ENCODE measurements around the gene JARID2.

Gene JARID2

DNA sequence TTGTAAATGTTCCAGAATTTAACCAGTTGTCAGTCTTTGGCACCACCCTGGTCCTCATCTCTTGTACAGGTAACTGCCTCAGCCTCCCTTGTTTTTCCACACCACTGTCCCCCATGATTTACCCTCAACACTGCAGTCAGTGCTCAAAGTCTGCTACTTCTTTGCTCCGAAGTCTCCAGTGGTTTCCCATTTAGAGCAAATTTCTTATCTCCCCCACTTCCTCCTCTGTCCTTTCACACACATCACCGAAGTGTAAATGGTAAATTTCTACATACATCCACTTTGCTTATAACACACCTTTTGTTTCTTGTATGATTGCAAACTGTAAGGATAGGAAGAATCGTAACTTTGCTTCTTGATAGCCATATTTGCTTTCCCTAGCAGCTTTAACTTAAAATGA is 115.3 kb downstream of the JARID2 start:
- peak in 1 of 2 experiments; percentile 2 for DNase-seq

GRCh38 chr6:15362274-15363160 is 116.6 kb downstream of the JARID2 start:
- peak; percentile 19 to 28 for DNase-seq

- no peak for DNase-seq
Observed at GRCh38 chr6:15363164-15363522, 117.3 kb downstream of the JARID2 start.

DNA sequence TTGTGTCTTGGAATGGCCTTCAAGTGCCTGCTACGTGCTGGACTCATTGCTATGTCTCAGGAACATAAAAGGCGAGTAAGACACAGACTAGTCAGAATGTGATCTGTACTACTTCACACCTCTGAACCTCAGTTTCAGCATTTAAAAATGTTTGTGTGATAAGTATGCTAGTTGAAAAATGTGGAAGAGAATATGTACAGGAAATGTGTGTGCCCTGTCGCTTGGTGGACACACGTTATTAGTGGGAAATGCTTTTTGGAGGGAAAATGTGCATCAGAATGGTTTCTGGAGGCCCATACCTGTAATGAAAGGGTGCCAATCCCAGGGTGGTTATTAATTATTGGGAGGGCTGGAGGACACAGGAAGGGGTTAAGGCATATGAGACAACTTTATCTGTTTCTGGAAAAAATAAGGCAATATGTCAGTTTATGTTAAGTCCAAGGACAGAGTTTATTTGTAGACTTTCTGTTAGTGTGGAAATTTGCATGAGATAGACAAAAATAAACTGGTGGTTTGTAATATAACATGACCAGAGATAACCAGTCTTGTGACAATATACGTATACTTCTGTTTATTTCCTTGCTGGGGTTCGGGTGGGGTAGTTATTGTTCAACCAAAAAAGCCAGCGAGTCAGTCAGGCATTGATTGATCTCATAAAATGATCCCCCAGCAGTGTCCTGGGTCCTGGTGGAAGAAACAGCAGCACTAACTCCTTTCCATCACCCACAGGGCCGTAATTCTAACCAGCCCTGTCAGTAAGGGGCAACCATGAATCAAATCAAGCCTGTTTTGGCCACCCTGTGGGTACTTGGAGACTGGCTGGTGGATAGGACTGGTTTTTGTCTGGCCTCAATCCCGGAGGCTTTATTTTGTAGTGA is 117.9 kb downstream of the JARID2 start:
- no peak for DNase-seq

DNA sequence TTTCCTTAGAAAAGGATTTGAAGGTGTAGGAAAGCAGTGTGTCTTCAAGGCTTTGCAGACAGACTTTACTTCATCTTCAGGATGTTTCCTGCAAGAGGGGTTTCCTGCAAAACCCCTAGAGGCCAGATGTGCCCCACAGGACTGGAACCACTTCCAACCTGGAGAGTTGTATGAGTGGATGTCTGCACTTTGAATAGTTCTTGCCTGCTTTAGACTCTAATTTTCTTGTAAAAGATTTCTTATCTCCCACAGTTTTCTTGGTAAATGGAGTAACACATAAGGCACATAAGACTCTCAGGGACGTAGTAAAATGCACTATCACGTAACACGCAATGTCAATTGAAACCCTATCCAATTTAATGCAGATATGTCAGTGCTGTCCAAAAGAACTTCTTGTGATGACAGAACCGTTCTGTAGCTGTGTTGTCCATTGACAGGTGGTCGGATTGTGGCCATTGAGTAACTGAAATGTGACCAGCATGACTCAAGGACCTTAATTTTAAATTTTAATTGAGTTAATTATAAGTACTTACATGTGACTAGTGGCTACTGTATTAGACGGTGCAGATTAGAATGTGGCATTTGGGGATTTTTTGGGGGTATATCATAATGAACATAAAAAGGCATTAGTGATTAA is 118.7 kb downstream of the JARID2 start:
- DNase-seq, result no peak

DNA sequence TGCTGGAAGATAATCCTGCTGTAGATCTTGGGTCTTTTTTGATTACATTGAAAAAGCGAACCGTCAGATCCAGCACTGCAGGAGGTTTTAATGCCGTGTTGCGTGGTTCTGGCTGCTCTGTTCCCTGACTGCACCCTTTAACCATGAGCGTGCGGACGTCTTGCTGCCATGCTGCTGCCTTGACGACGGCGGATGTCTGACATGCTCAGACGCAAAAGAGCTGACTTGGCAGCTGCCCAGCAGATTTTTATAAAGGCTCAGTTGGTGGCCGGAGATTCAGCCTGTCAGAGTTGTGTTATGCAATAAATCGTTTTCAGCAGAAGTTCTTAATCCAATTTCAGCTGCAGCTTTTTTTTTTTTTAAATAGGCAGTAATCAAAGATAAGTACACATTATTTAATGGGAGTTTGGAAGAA is 119.4 kb downstream of the JARID2 start:
- DNase-seq, result peak; percentile 72 to 88

- no peak for DNase-seq
Observed at GRCh38 chr6:15366003-15366535, 120.2 kb downstream of the JARID2 start.

GRCh38 chr6:15366879-15367278 is 121.0 kb downstream of the JARID2 start:
- DNase-seq, result no peak

DNA sequence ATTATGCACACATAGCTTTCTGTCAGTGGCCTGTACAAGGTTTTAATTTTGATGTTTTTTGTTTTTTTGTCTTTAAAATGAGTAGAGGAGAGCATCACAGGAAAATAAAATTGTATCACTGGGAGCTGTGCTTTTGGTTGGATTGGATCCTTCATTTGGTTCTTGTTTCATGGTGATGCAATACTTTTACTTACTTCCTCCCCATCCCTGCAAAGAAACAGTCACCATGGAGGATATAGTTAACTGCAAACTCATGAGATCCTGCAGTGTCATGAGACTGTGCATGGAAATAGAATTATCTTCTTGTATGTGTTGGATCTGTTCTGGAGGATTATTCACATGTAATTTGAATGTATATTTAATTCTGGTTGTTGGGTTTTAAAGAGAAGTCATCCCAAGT is 122.3 kb downstream of the JARID2 start:
- peak; percentile 46 to 66 for DNase-seq

GRCh38 chr6:15368873-15369272 is 123.0 kb downstream of the JARID2 start:
- no peak for DNase-seq

- DNase-seq, result no peak
Observed at GRCh38 chr6:15369838-15370237, 124.0 kb downstream of the JARID2 start.

GRCh38 chr6:15370733-15371671 is 125.1 kb downstream of the JARID2 start:
- DNase-seq, result no peak

DNA sequence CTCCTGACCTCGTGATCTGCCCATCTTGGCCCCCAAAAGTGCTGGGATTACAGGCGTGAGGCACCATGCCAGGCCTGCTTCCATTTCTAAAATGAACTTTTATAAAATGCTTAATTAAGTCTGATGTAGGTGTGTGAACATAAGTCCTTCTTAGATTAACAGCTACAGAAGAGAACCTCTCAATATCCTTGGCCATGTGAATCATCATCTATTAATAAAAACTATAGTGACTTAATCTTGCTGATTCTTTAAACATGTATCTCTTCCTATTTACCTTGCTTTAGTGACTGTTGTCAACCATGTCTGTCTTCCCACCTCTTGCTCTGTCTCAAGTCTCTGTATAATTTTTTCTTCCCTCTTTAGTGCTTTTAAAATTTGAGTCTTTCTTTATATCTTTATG is 127.1 kb downstream of the JARID2 start:
- no peak for DNase-seq

DNA sequence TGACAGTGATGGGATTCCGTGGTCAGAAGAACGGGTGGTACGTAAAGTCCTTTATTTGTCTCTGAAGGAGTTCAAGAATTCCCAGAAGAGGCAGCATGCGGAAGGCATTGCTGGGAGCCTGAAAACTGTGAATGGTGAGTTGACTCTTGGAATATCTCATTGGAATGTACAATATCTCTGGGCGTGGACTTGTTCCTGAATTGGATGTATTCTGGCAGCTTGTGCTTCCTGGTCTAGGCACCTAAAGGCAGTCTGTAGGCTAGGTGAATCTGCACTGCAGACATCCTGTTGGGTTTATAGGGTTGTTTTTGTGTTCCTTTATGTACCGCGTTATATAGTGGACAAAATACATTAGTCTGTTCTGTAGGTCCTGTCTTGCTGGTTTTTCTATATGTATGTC is 128.2 kb downstream of the JARID2 start:
- no peak for DNase-seq

- no peak for DNase-seq
Observed at GRCh38 chr6:15375018-15375417, 129.1 kb downstream of the JARID2 start.

GRCh38 chr6:15375638-15376290 is 129.9 kb downstream of the JARID2 start:
- DNase-seq, result no peak

GRCh38 chr6:15376900-15377487 is 131.1 kb downstream of the JARID2 start:
- no peak for DNase-seq

DNA sequence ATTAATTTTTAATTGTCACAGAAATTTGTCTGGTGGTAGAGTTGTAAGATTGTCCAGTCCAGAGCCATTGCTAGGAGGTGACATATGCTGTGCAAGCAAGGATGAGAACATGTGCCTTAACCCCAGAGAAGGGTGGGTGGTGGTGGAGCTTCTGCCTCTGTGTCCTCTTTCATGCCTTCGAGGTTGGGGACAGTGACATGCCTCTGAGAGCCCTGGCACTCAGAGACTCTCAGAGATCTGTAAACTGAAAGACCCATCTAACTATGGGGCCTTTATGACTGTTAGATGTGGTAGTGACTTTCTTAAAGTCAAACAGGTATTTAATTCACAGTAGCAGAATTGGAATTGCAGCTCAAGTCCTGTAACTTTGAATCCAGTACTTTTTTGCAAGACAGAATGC is 132.4 kb downstream of the JARID2 start:
- no peak for DNase-seq

DNA sequence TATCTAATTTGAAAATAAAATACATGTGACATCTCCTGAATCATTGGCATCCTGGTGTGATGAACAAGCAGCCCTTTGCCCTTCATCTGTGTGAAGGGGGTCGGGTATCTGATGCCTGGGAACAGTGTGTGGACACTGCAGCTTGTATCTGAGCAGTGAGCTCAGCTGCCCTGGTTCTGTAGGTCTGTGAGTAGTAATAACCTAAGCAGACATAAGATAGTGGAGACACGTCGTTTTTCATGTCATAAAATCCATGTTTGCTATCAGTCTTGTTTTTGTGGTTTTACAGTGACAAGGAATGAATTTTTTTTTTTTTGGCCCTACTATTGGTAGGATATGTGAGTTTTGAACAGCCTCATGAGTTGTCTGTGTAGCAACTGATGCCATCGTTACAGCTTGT is 133.0 kb downstream of the JARID2 start:
- no peak for DNase-seq

DNA sequence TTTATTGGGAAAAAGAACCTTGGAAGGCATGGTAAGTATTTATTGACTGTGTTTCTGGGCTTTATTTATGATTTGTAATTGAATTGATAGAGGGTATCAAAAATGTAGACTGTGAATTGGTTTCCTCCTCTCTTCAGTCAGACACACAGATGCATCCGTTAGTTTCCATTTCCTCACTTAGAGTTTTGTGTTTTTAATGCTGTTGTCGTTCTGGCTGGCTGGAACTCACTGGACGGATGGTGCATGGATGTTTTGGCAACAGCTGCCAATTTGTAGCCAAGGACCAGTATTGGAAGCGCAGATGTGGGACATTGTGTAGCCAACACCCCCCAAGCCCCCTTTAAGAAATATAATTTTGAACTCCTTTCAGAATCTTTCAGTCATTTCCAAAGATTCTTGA is 134.5 kb downstream of the JARID2 start:
- DNase-seq, result no peak

- DNase-seq, result no peak
Observed at GRCh38 chr6:15382089-15382488, 136.2 kb downstream of the JARID2 start.
